AG08395 (cell line): ENCODE data around the gene ZNF445.
"Not testable (repeated sequence)": the region's sequence is repeated elsewhere in the genome, so short reads cannot be mapped to it uniquely, and the experiment has no call there.

Experiments used
- DNase-seq: peaks from one replicate; pipeline ENCODE4 v3.0.0; 2012; ENCODE audit warnings: mixed read lengths, low spot score

The ZNF445 gene

GRCh38 chr3:44434834-44435510 lies 42.5 kb downstream of the ZNF445 start:
- no peak for DNase-seq

GRCh38 chr3:44430466-44430865 lies 47.0 kb downstream of the ZNF445 start:
- no peak for DNase-seq

GRCh38 chr3:44429459-44429858 lies 48.0 kb downstream of the ZNF445 start:
- no peak for DNase-seq

- no peak for DNase-seq
Measured at GRCh38 chr3:44428910-44429309, 48.6 kb downstream of the ZNF445 start.

GRCh38 chr3:44427683-44428082 lies 49.8 kb downstream of the ZNF445 start:
- no peak for DNase-seq

GRCh38 chr3:44424758-44425157 lies 52.7 kb downstream of the ZNF445 start:
- DNase-seq: no peak

- DNase-seq: no peak
Measured at GRCh38 chr3:44421280-44421679, 56.2 kb downstream of the ZNF445 start.

GRCh38 chr3:44420676-44421075 lies 56.8 kb downstream of the ZNF445 start:
- DNase-seq: no peak

- DNase-seq: no peak
Measured at GRCh38 chr3:44419923-44420650, 57.4 kb downstream of the ZNF445 start.

- no peak for DNase-seq
Measured at GRCh38 chr3:44419116-44419922, 58.2 kb downstream of the ZNF445 start.

- no peak for DNase-seq
Measured at GRCh38 chr3:44418549-44418948, 58.9 kb downstream of the ZNF445 start.

- DNase-seq: not testable (repeated sequence)
Measured at GRCh38 chr3:44418118-44418517, 59.4 kb downstream of the ZNF445 start.

GRCh38 chr3:44416031-44417030 lies 61.1 kb downstream of the ZNF445 start:
- DNase-seq: no peak

GRCh38 chr3:44415421-44415820 lies 62.0 kb downstream of the ZNF445 start:
- no peak for DNase-seq

GRCh38 chr3:44414517-44415090 lies 62.9 kb downstream of the ZNF445 start:
- DNase-seq: no peak

GRCh38 chr3:44412365-44412764 lies 65.1 kb downstream of the ZNF445 start:
- DNase-seq: no peak

- no peak for DNase-seq
Measured at GRCh38 chr3:44411031-44411645, 66.3 kb downstream of the ZNF445 start.

GRCh38 chr3:44409640-44410410 lies 67.6 kb downstream of the ZNF445 start:
- DNase-seq: no peak

GRCh38 chr3:44402548-44402947 lies 74.9 kb downstream of the ZNF445 start:
- no peak for DNase-seq

GRCh38 chr3:44400771-44401170 lies 76.7 kb downstream of the ZNF445 start:
- no peak for DNase-seq
